GM12878 (cell line): ENCODE results near the gene YJU2. TPM values are rescaled to one million over a fixed set of nuclear protein-coding genes. Genes with fewer than 3 reads are reported as not detected.

Experiments
- ATAC-seq: fragments of 200-7000 bp; cut with Tn5 transposase; 3 replicates; pipeline ENCODE4 v1.9.1; 2020; ENCODE audit warnings: mild to moderate bottlenecking, moderate library complexity
- BruUV-seq: library from RNA; stranded (reverse); fragments of 400-500 nt; replicated peaks from 2 replicates; lab custom pipeline; 2021; lab: Mats Ljungman, UMichigan
- CTCF ChIA-PET: fragments of 300-600 bp; sonication (Branson Sonifier 250); formaldehyde crosslinking; extraction: SDS; loops from one replicate; lab custom pipeline; 2021; ENCODE audit warnings: inconsistent platforms; lab: Yijun Ruan, JAX
- POLR2A ChIA-PET: fragments of 350-600 bp; formaldehyde crosslinking; extraction: SDS; loops from one replicate; lab custom pipeline; 2021; ENCODE audit warnings: inconsistent platforms; lab: Charles Lee
- RAD21 ChIA-PET: fragments of 300-600 bp; sonication (Branson Sonifier 250); formaldehyde crosslinking; loops from one replicate; lab custom pipeline; 2023; ENCODE audit warnings: antibody characterized with exemption; ENCODE audit not compliant: unreplicated experiment; lab: Charles Lee
- SMC1A ChIA-PET: fragments of 300-600 bp; sonication (Branson Sonifier 250); formaldehyde crosslinking; loops from one replicate; lab custom pipeline; 2023; ENCODE audit not compliant: unreplicated experiment, uncharacterized antibody; lab: Charles Lee
- DNase-seq: peaks from one replicate; pipeline ENCODE4 v3.0.0-alpha.2; 2011; ENCODE audit warnings: low read depth, low spot score
- FAIRE-seq: peaks from 3 replicates; lab custom pipeline; 2011; peaks lifted over from hg19 to GRCh38; lab: Jason Lieb, UNC
- H2AFZ ChIP-seq: 2 replicates; pipeline ENCODE4 v1.6.0; 2011; ENCODE audit warnings: low read depth, low read length, control low read depth; ENCODE audit not compliant: control insufficient read depth
- H3K27ac ChIP-seq: 2 replicates; pipeline ENCODE4 v1.5.1; 2011; ENCODE audit warnings: control low read depth; ENCODE audit not compliant: control insufficient read depth, insufficient read depth
- H3K27me3 ChIP-seq, 2 experiments: replicated peaks in 1 of 2; 2 replicates each; pipeline versions ENCODE4 v1.6.0 to v1.6.1; 2011; ENCODE audit warnings: low read length in 1 of 2; ENCODE audit not compliant: control insufficient read depth in 2 of 2, insufficient read depth in 2 of 2
- H3K36me3 ChIP-seq, 2 experiments: 2 replicates each; pipeline ENCODE4 v1.5.1; 2011; ENCODE audit warnings: low read length in 1 of 2; ENCODE audit not compliant: control insufficient read depth in 2 of 2, insufficient read depth in 2 of 2
- H3K4me1 ChIP-seq: 2 replicates; pipeline ENCODE4 v1.6.1; 2011; ENCODE audit warnings: mild to moderate bottlenecking, low read length, moderate library complexity, mixed read lengths; ENCODE audit not compliant: control insufficient read depth, insufficient read depth
- H3K4me2 ChIP-seq: 2 replicates; pipeline ENCODE4 v1.6.0; 2011; ENCODE audit warnings: control low read depth; ENCODE audit not compliant: control insufficient read depth, insufficient read depth
- H3K4me3 ChIP-seq: fragments of 200-600 bp; sonication (generic); 2 replicates; pipeline ENCODE4 v1.5.1; 2016
- H3K79me2 ChIP-seq: 2 replicates; pipeline ENCODE4 v1.6.0; 2011; ENCODE audit warnings: low read length; ENCODE audit not compliant: control insufficient read depth, insufficient read depth
- H3K9ac ChIP-seq: 2 replicates; pipeline ENCODE4 v1.8.0; 2011; ENCODE audit warnings: low read length, control low read depth, mixed read lengths; ENCODE audit not compliant: control insufficient read depth, insufficient read depth
- H3K9me3 ChIP-seq: replicated peaks from 3 replicates; pipeline ENCODE4 v1.5.1; 2011; ENCODE audit warnings: mild to moderate bottlenecking, low read length; ENCODE audit not compliant: control insufficient read depth, insufficient read depth
- H4K20me1 ChIP-seq: 2 replicates; pipeline ENCODE4 v1.6.0; 2011; ENCODE audit not compliant: control insufficient read depth, insufficient read depth
- CBX5 ChIP-seq: sonication (generic); IDR thresholded peaks from 2 replicates; pipeline ENCODE4 v1.6.1; 2016; ENCODE audit warnings: low read depth, moderate library complexity, mild to moderate bottlenecking, inconsistent platforms
- IKZF2 ChIP-seq, 2 experiments: fragments of 450-650 bp; IDR thresholded peaks; 2 replicates each; pipeline ENCODE4 v1.6.1; 2017; ENCODE audit warnings: mild to moderate bottlenecking in 2 of 2, moderate library complexity in 2 of 2
- POLR2AphosphoS2 ChIP-seq: IDR thresholded peaks from 2 replicates; pipeline ENCODE4 v1.6.1; 2011; ENCODE audit warnings: low read depth, mild to moderate bottlenecking, low read length, improper control_type of control experiment, moderate library complexity
- SRF ChIP-seq, 2 experiments: IDR thresholded peaks; 2 replicates each; pipeline ENCODE4 v1.6.1; 2011; ENCODE audit warnings: low read depth in 2 of 2, low read length in 2 of 2, mild to moderate bottlenecking in 1 of 2, moderate library complexity in 1 of 2
- STAT3 ChIP-seq: IDR thresholded peaks from 2 replicates; pipeline ENCODE4 v1.6.1; 2011; ENCODE audit warnings: low read depth, low read length, improper control_type of control experiment
- TCF3 ChIP-seq: IDR thresholded peaks from 2 replicates; pipeline ENCODE4 v1.6.1; 2012; ENCODE audit warnings: low read depth, mild to moderate bottlenecking, low read length, borderline replicate concordance; ENCODE audit not compliant: insufficient read depth
- WGBS: methylation state at CpG from one replicate; pipeline ENCODE4 v1.1.6; 2016; ENCODE audit warnings: low lambda C conversion rate; ENCODE audit not compliant: insufficient replicate concordance, insufficient coverage; ENCODE audit errors: missing lambda C conversion rate; 5-methylcytosine and 5-hydroxymethylcytosine counted together
- in situ Hi-C: fragments of 300-500 bp; cut with MboI; formaldehyde crosslinking; loops from 9 replicates; pipeline ENCODE4 v1.14.3; 2018; ENCODE audit warnings: mixed read lengths
- intact Hi-C: fragments of 100-400 bp; cut with micrococcal nuclease; formaldehyde crosslinking; loops from one replicate; pipeline ENCODE4 v1.14.2; 2022; ENCODE audit not compliant: unreplicated experiment
- polyA plus RNA-seq, 11 experiments: library from polyadenylated mRNA; depleted of rRNA in 4 of 11; unstranded in 6 of 11; stranded (reverse) in 5 of 11; fragments of >200 nt; fragmentation: Nextera tagmentation in 4 of 11; fragmentation: Illumina TruSeq in 1 of 11; extraction: Ambion mirVana in 4 of 11; extraction: Trizol in 1 of 11; gene quantifications; 1 replicate in 1 of 11; 2 replicates in 10 of 11; pipeline versions ENCODE4 v1.2.1 to v1.2.3, GENCODE V29; 2011 to 2016; ENCODE audit warnings: inconsistent platforms in 2 of 11, missing spikeins in 2 of 11, low read depth in 1 of 11
- total RNA-seq, 4 experiments: library from RNA; depleted of rRNA in 3 of 4; stranded (reverse); fragments of >200 nt in 3 of 4; fragmentation: Illumina TruSeq in 1 of 4; extraction: Trizol in 1 of 4; gene quantifications; 2 replicates each; pipeline versions ENCODE4 v1.2.1 to v1.2.3, GENCODE V29; 2013 to 2021

YJU2 gene
- total and polyA plus RNA-seq, 10 of the 15 experiments (the other 5 are each of a cell fraction or from before 2014, with no cell fraction given): 0.26 to 40.7 (median 23.8) TPM

DNA sequence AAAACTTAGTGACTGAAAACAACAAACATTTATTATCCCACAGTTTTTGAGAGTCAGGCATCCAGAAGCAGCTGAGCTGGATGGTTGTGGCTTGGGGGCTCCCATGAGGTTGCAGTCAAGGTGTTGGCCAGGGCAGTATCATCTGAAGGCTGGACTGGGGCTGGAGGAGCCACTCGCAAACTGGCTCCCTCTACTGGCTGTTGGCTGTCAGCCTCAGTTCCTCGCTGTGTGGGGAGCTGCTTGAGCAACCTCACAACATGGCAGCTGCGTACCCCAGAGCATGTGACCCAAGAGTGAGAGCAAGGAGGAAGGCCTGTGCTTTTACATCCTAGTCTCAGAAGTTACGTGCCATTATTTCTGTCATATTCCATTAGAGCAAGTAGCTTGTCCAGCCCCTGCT lies 9.7 kb downstream of the YJU2 start (continued):
- TF ChIP-seq IKZF2 (IDR thresholded peaks at IDR 0.05) (no peak), CBX5 (peak; percentile 75; the same call in 1 of the 2 replicates), TCF3 (no peak), STAT3 (no peak), POLR2AphosphoS2 (no peak)

DNA sequence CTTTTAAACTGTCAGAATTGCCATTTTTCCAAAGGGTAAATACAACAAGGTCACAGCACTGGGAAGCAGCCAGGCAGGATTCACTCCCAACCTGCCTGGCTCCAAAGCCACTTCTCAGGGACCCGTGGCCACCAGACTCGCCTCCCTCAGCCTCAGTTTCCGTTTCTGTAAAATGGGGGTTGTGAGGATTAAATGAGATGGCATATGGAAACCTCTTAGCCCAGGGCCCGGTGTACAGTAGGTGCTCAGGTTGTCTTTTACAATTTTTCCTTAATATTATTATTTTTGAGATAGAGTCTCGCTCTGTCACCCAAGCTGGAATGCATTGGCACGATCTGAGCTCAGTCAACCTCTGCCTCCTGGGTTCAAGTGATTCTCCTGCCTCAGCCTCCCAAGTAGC lies 10.1 kb downstream of the YJU2 start:
- Histone ChIP-seq H3K27me3 (no peaks in the 10 kb centered on the region), H3K4me3 (no peak overlapping the region), H3K36me3 (peaks cover 15 to 34% of the 10 kb centered on the region in 2 experiments), H3K4me1 (no peaks in the 10 kb centered on the region), H3K79me2 (no peaks in the 10 kb centered on the region), H3K9me3 (peaks cover 5% of the 10 kb centered on the region; the same call in 1 of the 3 replicates), H2AFZ (no peak overlapping the region), H4K20me1 (no peaks in the 10 kb centered on the region), H3K27ac (no peak overlapping the region), H3K9ac (no peak overlapping the region), H3K4me2 (no peak overlapping the region)
- RAD21 ChIA-PET: no interaction called here
- in situ Hi-C loops: no loop called here
- DNase-seq: no peak
- ATAC-seq: no peak
- POLR2A ChIA-PET: no interaction called here
- WGBS: 81% methylated on average over 6 of the region's 6 CpGs
- no TSS peak for BruUV-seq
- FAIRE-seq: no peak
- CTCF ChIA-PET: interaction anchor here (0.6 to 1.4 kb wide), 3 partner anchors 10 to 227 kb away, joined by 3 to 4 read pairs (median 4); no protein-coding TSS in a partner anchor
- SMC1A ChIA-PET: interaction anchor here (0.7 kb wide), 1 partner anchor 90 kb away, joined by 3 read pairs; no protein-coding TSS in a partner anchor
- intact Hi-C loops: no loop called here
- no peak for TF ChIP-seq SRF (IDR thresholded peaks at IDR 0.05; ENCODE audit: low read depth in 2 of 2, low read length in 2 of 2)
